Lower leg skin (tissue), 3 donors: ENCODE measurements around the gene NDEL1.

Source experiments
- POLR2A ChIP-seq, 2 donors: fragments of 450-650 bp; IDR thresholded peaks; one replicate each; pipeline ENCODE4 v1.6.1; 2016 to 2017; ENCODE audit warnings: antibody characterized with exemption in 2 of 2, mild to moderate bottlenecking in 1 of 2, moderate library complexity in 1 of 2
- TF ChIP-seq, protein P1 (sequence below), 3 donors: fragments of 450-650 bp; IDR thresholded peaks; one replicate each; pipeline ENCODE4 v1.5.1; 2016; ENCODE audit warnings: antibody characterized with exemption in 3 of 3, mild to moderate bottlenecking in 3 of 3, moderate library complexity in 2 of 3

DNA sequence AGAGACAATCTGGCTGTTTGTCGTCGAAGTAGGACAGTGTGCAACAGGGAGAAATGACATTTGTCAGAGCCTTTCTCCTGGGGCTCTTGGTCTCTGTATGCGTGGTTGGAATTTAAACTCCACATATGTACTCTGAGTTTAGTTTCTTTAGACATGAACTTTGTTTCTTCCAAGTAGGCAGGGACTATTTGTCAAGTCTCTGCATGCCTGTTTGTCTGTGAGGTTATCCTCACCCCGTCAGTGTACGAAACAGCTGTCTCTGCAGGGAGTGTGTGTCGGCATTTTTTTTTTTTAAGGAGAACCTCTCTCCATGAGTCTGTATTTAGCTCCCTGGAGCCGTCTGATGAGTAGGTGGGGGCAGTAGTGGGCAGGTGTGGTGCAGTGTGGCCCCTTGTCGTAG is 29.7 kb downstream of the NDEL1 start:
- TF ChIP-seq, protein P1, sequence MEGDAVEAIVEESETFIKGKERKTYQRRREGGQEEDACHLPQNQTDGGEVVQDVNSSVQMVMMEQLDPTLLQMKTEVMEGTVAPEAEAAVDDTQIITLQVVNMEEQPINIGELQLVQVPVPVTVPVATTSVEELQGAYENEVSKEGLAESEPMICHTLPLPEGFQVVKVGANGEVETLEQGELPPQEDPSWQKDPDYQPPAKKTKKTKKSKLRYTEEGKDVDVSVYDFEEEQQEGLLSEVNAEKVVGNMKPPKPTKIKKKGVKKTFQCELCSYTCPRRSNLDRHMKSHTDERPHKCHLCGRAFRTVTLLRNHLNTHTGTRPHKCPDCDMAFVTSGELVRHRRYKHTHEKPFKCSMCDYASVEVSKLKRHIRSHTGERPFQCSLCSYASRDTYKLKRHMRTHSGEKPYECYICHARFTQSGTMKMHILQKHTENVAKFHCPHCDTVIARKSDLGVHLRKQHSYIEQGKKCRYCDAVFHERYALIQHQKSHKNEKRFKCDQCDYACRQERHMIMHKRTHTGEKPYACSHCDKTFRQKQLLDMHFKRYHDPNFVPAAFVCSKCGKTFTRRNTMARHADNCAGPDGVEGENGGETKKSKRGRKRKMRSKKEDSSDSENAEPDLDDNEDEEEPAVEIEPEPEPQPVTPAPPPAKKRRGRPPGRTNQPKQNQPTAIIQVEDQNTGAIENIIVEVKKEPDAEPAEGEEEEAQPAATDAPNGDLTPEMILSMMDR (IDR thresholded peaks at IDR 0.05) = no peak
- no peak for TF ChIP-seq POLR2A (IDR thresholded peaks at IDR 0.05)
